ENCODE results near the gene CCDC27.

DNA sequence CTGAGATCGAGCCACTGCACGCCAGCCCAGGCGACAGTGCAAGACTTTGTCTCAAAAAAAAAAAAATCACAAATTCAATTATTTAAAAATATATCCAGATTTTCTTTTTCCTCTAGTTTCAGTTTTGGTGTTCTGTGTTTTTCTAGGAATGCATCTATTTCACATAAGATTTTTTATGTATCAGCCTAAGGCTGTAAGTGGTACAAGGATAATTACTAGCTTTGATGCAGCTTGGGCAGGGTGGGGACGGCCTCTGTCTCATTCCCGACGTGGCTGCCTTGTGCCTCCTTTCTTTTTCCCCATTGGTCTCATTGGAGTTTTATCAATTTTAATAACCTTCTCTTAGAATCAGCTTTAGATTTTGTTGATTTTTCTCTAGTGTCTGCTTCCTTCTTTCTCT, 6.9 kb downstream of the CCDC27 start:
- no peak for TF ChIP-seq ZNF384 (IDR thresholded peaks at IDR 0.05)
- TF ChIP-seq SUZ12 (IDR thresholded peaks at IDR 0.05), result no peak
- TF ChIP-seq ARNT (IDR thresholded peaks at IDR 0.05), result no peak
- no peak for TF ChIP-seq FOXM1 (IDR thresholded peaks at IDR 0.05; ENCODE audit: borderline replicate concordance)
- no peak for TF ChIP-seq HDGF (IDR thresholded peaks at IDR 0.05; ENCODE audit: borderline replicate concordance)
- no peak for TF ChIP-seq ELF4 (IDR thresholded peaks at IDR 0.05)
- TF ChIP-seq L3MBTL2 (conservative IDR thresholded peaks at IDR 0.05), result no peak
- TF ChIP-seq, protein P1, sequence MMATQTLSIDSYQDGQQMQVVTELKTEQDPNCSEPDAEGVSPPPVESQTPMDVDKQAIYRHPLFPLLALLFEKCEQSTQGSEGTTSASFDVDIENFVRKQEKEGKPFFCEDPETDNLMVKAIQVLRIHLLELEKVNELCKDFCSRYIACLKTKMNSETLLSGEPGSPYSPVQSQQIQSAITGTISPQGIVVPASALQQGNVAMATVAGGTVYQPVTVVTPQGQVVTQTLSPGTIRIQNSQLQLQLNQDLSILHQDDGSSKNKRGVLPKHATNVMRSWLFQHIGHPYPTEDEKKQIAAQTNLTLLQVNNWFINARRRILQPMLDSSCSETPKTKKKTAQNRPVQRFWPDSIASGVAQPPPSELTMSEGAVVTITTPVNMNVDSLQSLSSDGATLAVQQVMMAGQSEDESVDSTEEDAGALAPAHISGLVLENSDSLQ (IDR thresholded peaks at IDR 0.05), result no peak
- no peak for TF ChIP-seq SP1 (IDR thresholded peaks at IDR 0.05)
- TF ChIP-seq NFRKB (IDR thresholded peaks at IDR 0.05), result no peak
